Measurements from ENCODE around the gene RDH12. TPM values are rescaled to one million over a fixed set of nuclear protein-coding genes. Genes with fewer than 3 reads are reported as not detected.
"Not testable (repeated sequence)": the region's sequence is repeated elsewhere in the genome, so short reads cannot be mapped to it uniquely, and the experiment has no call there.

The RDH12 gene
- total RNA-seq, 1 donor from 2014 or later = not detected

GRCh38 chr14:67718265-67718664 is 16.6 kb downstream of the RDH12 start:
- Mint-ChIP-seq H3K9me3 (no peaks in the 10 kb centered on the region), H3K36me3 (ENCODE audit: low read depth) (no peaks in the 10 kb centered on the region), H3K4me1 (peaks cover 2% of the 10 kb centered on the region), H3K27ac (no peak overlapping the region), H3K4me3 (no peak overlapping the region), H3K27me3 (peaks cover 29% of the 10 kb centered on the region)
- intact Hi-C loops (cut with micrococcal nuclease) = no loop called here
- DNase-seq = no peak

GRCh38 chr14:67719385-67719784 is 17.7 kb downstream of the RDH12 start:
- H3K4me1 Mint-ChIP-seq; H3K4me3 Mint-ChIP-seq; H3K36me3 Mint-ChIP-seq (ENCODE audit: low read depth); H3K27ac Mint-ChIP-seq; DNase-seq; H3K9me3 Mint-ChIP-seq; intact Hi-C loops (cut with micrococcal nuclease): not testable (repeated sequence)
- H3K27me3 Mint-ChIP-seq = peaks cover 32% of the 10 kb centered on the region

GRCh38 chr14:67719866-67720265 is 18.2 kb downstream of the RDH12 start:
- intact Hi-C loops (cut with micrococcal nuclease) = no loop called here
- no peak overlapping the region for H3K27ac Mint-ChIP-seq
- H3K36me3 Mint-ChIP-seq (ENCODE audit: low read depth) = no peaks in the 10 kb centered on the region
- no peak overlapping the region for H3K4me3 Mint-ChIP-seq
- DNase-seq = no peak
- peaks cover 31% of the 10 kb centered on the region for H3K27me3 Mint-ChIP-seq
- H3K9me3 Mint-ChIP-seq = no peaks in the 10 kb centered on the region
- H3K4me1 Mint-ChIP-seq = peaks cover 2% of the 10 kb centered on the region

GRCh38 chr14:67721875-67722274 is 20.2 kb downstream of the RDH12 start:
- no peak for DNase-seq
- Mint-ChIP-seq H3K9me3 (no peaks in the 10 kb centered on the region), H3K27me3 (peaks cover 33% of the 10 kb centered on the region), H3K4me3 (no peak overlapping the region), H3K27ac (no peak overlapping the region), H3K36me3 (ENCODE audit: low read depth) (no peaks in the 10 kb centered on the region), H3K4me1 (peaks cover 2% of the 10 kb centered on the region)
- intact Hi-C loops (cut with micrococcal nuclease) = no loop called here

GRCh38 chr14:67722293-67722692 is 20.6 kb downstream of the RDH12 start:
- intact Hi-C loops (cut with micrococcal nuclease) = no loop called here
- no peaks in the 10 kb centered on the region for H3K9me3 Mint-ChIP-seq
- peaks cover 33% of the 10 kb centered on the region for H3K27me3 Mint-ChIP-seq
- H3K27ac Mint-ChIP-seq = no peak overlapping the region
- DNase-seq = no peak
- no peaks in the 10 kb centered on the region for H3K36me3 Mint-ChIP-seq (ENCODE audit: low read depth)
- peaks cover 2% of the 10 kb centered on the region for H3K4me1 Mint-ChIP-seq
- H3K4me3 Mint-ChIP-seq = no peak overlapping the region

GRCh38 chr14:67725171-67725570 is 23.5 kb downstream of the RDH12 start:
- peaks cover 28% of the 10 kb centered on the region for H3K27me3 Mint-ChIP-seq
- H3K9me3 Mint-ChIP-seq = no peaks in the 10 kb centered on the region
- H3K27ac Mint-ChIP-seq = no peak overlapping the region
- H3K4me3 Mint-ChIP-seq = no peak overlapping the region
- DNase-seq = no peak
- intact Hi-C loops (cut with micrococcal nuclease) = no loop called here
- peaks cover under 1% of the 10 kb centered on the region for H3K4me1 Mint-ChIP-seq
- no peaks in the 10 kb centered on the region for H3K36me3 Mint-ChIP-seq (ENCODE audit: low read depth)

- intact Hi-C loops (cut with micrococcal nuclease) = no loop called here
- H3K27ac Mint-ChIP-seq = no peak overlapping the region
- H3K36me3 Mint-ChIP-seq (ENCODE audit: low read depth) = no peaks in the 10 kb centered on the region
- no peak for DNase-seq
- no peaks in the 10 kb centered on the region for H3K4me1 Mint-ChIP-seq
- no peaks in the 10 kb centered on the region for H3K9me3 Mint-ChIP-seq
- H3K27me3 Mint-ChIP-seq = peaks cover 12% of the 10 kb centered on the region
- H3K4me3 Mint-ChIP-seq = no peak overlapping the region
Measured at GRCh38 chr14:67727361-67727760, 25.7 kb downstream of the RDH12 start.

GRCh38 chr14:67728258-67728657 is 26.6 kb downstream of the RDH12 start:
- H3K36me3 Mint-ChIP-seq (ENCODE audit: low read depth) = no peaks in the 10 kb centered on the region
- intact Hi-C loops (cut with micrococcal nuclease) = no loop called here

GRCh38 chr14:67729072-67729885 is 27.6 kb downstream of the RDH12 start:
- DNase-seq = no peak

More at GRCh38 chr14:67728258-67728657, 26.6 kb downstream of the RDH12 start:
- no peaks in the 10 kb centered on the region for H3K4me1 Mint-ChIP-seq
- H3K27me3 Mint-ChIP-seq = peaks cover 5% of the 10 kb centered on the region
- no peak for DNase-seq
- H3K4me3 Mint-ChIP-seq = no peak overlapping the region
- no peaks in the 10 kb centered on the region for H3K9me3 Mint-ChIP-seq
- H3K27ac Mint-ChIP-seq = no peak overlapping the region

GRCh38 chr14:67733616-67734015 is 31.9 kb downstream of the RDH12 start:
- intact Hi-C loops (cut with micrococcal nuclease) = no loop called here

More at GRCh38 chr14:67729072-67729885, 27.6 kb downstream of the RDH12 start:
- H3K4me1 Mint-ChIP-seq = no peaks in the 10 kb centered on the region
- intact Hi-C loops (cut with micrococcal nuclease) = no loop called here
- peaks cover 3% of the 10 kb centered on the region for H3K27me3 Mint-ChIP-seq
- no peaks in the 10 kb centered on the region for H3K9me3 Mint-ChIP-seq
- H3K4me3 Mint-ChIP-seq = no peak overlapping the region
- no peak overlapping the region for H3K27ac Mint-ChIP-seq
- no peaks in the 10 kb centered on the region for H3K36me3 Mint-ChIP-seq (ENCODE audit: low read depth)

GRCh38 chr14:67734675-67735074 is 33.0 kb downstream of the RDH12 start:
- no peak overlapping the region for H3K4me3 Mint-ChIP-seq
- intact Hi-C loops (cut with micrococcal nuclease) = no loop called here
- no peaks in the 10 kb centered on the region for H3K36me3 Mint-ChIP-seq (ENCODE audit: low read depth)
- no peaks in the 10 kb centered on the region for H3K9me3 Mint-ChIP-seq
- peaks cover 4% of the 10 kb centered on the region for H3K27me3 Mint-ChIP-seq
- no peaks in the 10 kb centered on the region for H3K4me1 Mint-ChIP-seq
- no peak for DNase-seq
- H3K27ac Mint-ChIP-seq = no peak overlapping the region

More at GRCh38 chr14:67733616-67734015, 31.9 kb downstream of the RDH12 start:
- H3K4me1 Mint-ChIP-seq = no peaks in the 10 kb centered on the region
- DNase-seq = no peak
- no peaks in the 10 kb centered on the region for H3K36me3 Mint-ChIP-seq (ENCODE audit: low read depth)
- H3K27me3 Mint-ChIP-seq = peaks cover 4% of the 10 kb centered on the region
- H3K27ac Mint-ChIP-seq = no peak overlapping the region
- H3K9me3 Mint-ChIP-seq = no peaks in the 10 kb centered on the region
- H3K4me3 Mint-ChIP-seq = no peak overlapping the region

- Mint-ChIP-seq H3K36me3 (ENCODE audit: low read depth) (no peaks in the 10 kb centered on the region), H3K27ac (no peak overlapping the region), H3K4me3 (no peak overlapping the region), H3K27me3 (peaks cover 4% of the 10 kb centered on the region), H3K4me1 (no peaks in the 10 kb centered on the region), H3K9me3 (no peaks in the 10 kb centered on the region)
- intact Hi-C loops (cut with micrococcal nuclease) = no loop called here
- no peak for DNase-seq
Measured at GRCh38 chr14:67735336-67736147, 33.9 kb downstream of the RDH12 start.

- Mint-ChIP-seq H3K9me3 (no peaks in the 10 kb centered on the region), H3K4me3 (no peak overlapping the region), H3K27ac (no peak overlapping the region), H3K27me3 (peaks cover 4% of the 10 kb centered on the region), H3K4me1 (no peaks in the 10 kb centered on the region), H3K36me3 (ENCODE audit: low read depth) (no peaks in the 10 kb centered on the region)
- DNase-seq = no peak
- intact Hi-C loops (cut with micrococcal nuclease) = no loop called here
Measured at GRCh38 chr14:67736771-67737170, 35.1 kb downstream of the RDH12 start.

All from activated CD4-positive, alpha-beta T cell treated with anti-CD3 and anti-CD28 coated beads, Interleukin-2, amount 10 ng/mL, durations not matched to agents 24 days and 14 days (primary cell).